SK-N-SH treated with all-trans-retinoic acid at 6 μM for 48 hours (cell line): Measurements from ENCODE around the gene FCN3.

Source experiments
- ARNTL ChIP-seq: fragments of 450-650 bp; formaldehyde crosslinking; IDR thresholded peaks from 2 replicates; pipeline ENCODE4 v1.5.0; 2020; ENCODE audit warnings: low read depth, mild to moderate bottlenecking, moderate library complexity, borderline replicate concordance
- CREB5 ChIP-seq: fragments of 250-450 bp; sonication (Bioruptor Pico); IDR thresholded peaks from 2 replicates; pipeline ENCODE4 v1.5.1; 2020; ENCODE audit warnings: low read depth, mild to moderate bottlenecking, moderate library complexity
- GLIS3 ChIP-seq: fragments of 250-450 bp; sonication (Bioruptor Pico); IDR thresholded peaks from 2 replicates; pipeline ENCODE4 v1.5.0; 2020; ENCODE audit warnings: mild to moderate bottlenecking, moderate library complexity
- RARB ChIP-seq: fragments of 250-450 bp; sonication (Bioruptor Pico); IDR thresholded peaks from 2 replicates; pipeline ENCODE4 v1.8.0; 2021; ENCODE audit warnings: mild to moderate bottlenecking, moderate library complexity
- SNAI2 ChIP-seq: fragments of 250-450 bp; sonication (Bioruptor Pico); IDR thresholded peaks from 2 replicates; pipeline ENCODE4 v1.5.0; 2020; ENCODE audit warnings: mild to moderate bottlenecking, moderate library complexity
- TCF4 ChIP-seq: fragments of 250-450 bp; sonication (Bioruptor Pico); IDR thresholded peaks from 2 replicates; pipeline ENCODE4 v1.8.0; 2021; ENCODE audit warnings: mild to moderate bottlenecking, moderate library complexity, borderline replicate concordance
- ZC3H10 ChIP-seq: fragments of 250-450 bp; sonication (Bioruptor Pico); IDR thresholded peaks from 2 replicates; pipeline ENCODE4 v1.5.1; 2021; ENCODE audit warnings: mild to moderate bottlenecking, moderate library complexity
- ZFP30 ChIP-seq: fragments of 450-650 bp; formaldehyde crosslinking; IDR thresholded peaks from 2 replicates; pipeline ENCODE4 v1.5.0; 2022; ENCODE audit warnings: mild to moderate bottlenecking, moderate library complexity
- ZNF565 ChIP-seq: fragments of 450-650 bp; formaldehyde crosslinking; conservative IDR thresholded peaks from 2 replicates; pipeline ENCODE4 v1.5.0; 2020; ENCODE audit warnings: low read depth, mild to moderate bottlenecking, moderate library complexity
- TF ChIP-seq, protein P1 (sequence below): fragments of 250-450 bp; sonication (Bioruptor Pico); IDR thresholded peaks from 2 replicates; pipeline ENCODE4 v1.8.0; 2021; ENCODE audit warnings: low read depth, mild to moderate bottlenecking, moderate library complexity, borderline replicate concordance

GRCh38 chr1:27325286-27325685, 49.3 kb downstream of the FCN3 start:
- TF ChIP-seq ZC3H10 (no peak), RARB (CRISPR knock-in tag) (no peak), ZFP30 (CRISPR knock-in tag) (no peak), ARNTL (no peak), TCF4 (CRISPR knock-in tag) (no peak), ZNF565 (CRISPR knock-in tag) (no peak), CREB5 (CRISPR knock-in tag) (no peak), GLIS3 (no peak), SNAI2 (CRISPR knock-in tag) (no peak)
- TF ChIP-seq, protein P1, sequence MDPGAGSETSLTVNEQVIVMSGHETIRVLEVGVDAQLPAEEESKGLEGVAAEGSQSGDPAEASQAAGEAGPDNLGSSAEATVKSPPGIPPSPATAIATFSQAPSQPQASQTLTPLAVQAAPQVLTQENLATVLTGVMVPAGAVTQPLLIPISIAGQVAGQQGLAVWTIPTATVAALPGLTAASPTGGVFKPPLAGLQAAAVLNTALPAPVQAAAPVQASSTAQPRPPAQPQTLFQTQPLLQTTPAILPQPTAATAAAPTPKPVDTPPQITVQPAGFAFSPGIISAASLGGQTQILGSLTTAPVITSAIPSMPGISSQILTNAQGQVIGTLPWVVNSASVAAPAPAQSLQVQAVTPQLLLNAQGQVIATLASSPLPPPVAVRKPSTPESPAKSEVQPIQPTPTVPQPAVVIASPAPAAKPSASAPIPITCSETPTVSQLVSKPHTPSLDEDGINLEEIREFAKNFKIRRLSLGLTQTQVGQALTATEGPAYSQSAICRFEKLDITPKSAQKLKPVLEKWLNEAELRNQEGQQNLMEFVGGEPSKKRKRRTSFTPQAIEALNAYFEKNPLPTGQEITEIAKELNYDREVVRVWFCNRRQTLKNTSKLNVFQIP (CRISPR knock-in tag), result no peak
